Suprapubic skin (tissue), 4 donors: ENCODE measurements around the gene SFT2D1. TPM values are rescaled to one million over a fixed set of nuclear protein-coding genes. Genes with fewer than 3 reads are reported as not detected.

Experiments used
- total RNA-seq, 4 donors: library from RNA; depleted of rRNA; stranded (reverse); fragments of >200 nt; gene quantifications; one replicate each; pipeline ENCODE4 v1.1.0, GENCODE V29; 2016

SFT2D1 gene
- total RNA-seq, 4 donors from 2014 or later, result 26.0 to 55.0 (median 33.2) TPM

Other genes with a start within 250 kb of the SFT2D1 start
- gene TBXT, start 174.7 kb downstream of the SFT2D1 start, total RNA-seq, result not detected
- gene PRR18, start 34.2 kb downstream of the SFT2D1 start, total RNA-seq, result not detected
- gene MPC1, start 40.4 kb upstream of the SFT2D1 start, total RNA-seq, result 10 to 100 TPM; 31.9 to 54.0 (median 42.5) TPM
- 1 to 10 TPM; 1.0 to 3.6 (median 1.1) TPM for gene RAMACL, start 244.1 kb upstream of the SFT2D1 start, total RNA-seq